ENCODE data around the gene MTHFR.

MTHFR gene

DNA sequence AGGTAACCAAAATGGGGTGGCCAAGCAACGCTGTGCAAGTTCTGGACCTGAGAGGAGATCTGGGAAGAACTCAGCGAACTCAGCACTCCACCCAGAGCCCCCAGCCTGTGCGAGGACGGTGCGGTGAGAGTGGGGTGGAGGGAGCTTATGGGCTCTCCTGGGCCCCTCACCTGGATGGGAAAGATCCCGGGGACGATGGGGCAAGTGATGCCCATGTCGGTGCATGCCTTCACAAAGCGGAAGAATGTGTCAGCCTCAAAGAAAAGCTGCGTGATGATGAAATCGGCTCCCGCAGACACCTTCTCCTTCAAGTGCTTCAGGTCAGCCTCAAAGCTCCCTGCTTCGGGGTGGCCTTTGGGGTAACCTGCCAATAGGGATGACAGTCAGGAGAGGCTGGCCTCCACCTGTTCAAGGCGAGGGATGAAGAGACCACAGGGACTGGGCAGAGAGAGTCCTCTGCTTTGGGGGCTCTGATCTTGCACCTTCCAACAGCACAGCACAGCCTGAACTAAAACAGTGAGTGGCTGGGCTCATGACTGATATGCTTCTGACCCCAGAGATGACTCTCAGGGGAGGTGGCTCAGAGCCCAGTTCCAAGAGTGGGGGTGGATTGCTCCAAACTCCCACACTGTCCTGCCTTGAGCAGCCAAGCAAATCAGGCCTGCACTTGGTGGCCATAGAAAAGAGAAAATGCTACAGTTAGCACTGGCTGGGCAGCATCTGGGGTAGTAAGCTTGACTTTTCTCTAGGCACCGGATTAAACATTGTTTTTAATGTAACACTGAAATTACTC is 9.5 kb downstream of the MTHFR start:
- peak; percentile 28 for DNase-seq

DNA sequence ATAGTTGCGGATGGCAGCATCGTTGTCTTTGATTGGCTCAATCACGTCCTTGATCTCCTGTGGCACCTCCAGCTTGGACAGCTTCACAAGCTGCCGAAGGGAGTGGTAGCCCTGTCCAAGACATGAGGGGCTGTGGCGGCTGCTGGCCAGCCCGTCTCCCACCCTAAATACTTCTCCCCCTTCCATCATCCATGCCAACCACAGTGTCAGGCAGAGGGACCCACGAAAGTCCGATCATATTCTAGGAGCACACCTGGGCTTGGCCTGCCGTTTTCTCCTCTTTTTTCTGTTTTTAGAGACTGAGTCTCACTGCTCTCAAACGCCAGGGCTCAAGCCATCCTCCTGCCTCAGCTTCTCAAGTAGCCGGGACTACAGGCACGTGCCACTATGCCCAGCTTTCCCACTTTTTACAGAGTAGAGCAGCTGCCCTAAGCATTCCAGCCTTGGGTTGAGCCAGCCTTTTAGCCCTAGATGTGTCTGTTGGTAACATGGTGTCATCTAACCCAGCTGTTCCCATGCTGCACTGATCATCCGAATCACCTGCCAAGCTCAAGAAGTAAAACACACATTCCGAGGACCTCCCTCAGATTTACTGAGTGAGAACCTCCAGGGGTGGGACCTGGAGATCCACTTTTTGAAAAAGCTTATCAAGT is 10.4 kb downstream of the MTHFR start:
- no peak for DNase-seq

DNA sequence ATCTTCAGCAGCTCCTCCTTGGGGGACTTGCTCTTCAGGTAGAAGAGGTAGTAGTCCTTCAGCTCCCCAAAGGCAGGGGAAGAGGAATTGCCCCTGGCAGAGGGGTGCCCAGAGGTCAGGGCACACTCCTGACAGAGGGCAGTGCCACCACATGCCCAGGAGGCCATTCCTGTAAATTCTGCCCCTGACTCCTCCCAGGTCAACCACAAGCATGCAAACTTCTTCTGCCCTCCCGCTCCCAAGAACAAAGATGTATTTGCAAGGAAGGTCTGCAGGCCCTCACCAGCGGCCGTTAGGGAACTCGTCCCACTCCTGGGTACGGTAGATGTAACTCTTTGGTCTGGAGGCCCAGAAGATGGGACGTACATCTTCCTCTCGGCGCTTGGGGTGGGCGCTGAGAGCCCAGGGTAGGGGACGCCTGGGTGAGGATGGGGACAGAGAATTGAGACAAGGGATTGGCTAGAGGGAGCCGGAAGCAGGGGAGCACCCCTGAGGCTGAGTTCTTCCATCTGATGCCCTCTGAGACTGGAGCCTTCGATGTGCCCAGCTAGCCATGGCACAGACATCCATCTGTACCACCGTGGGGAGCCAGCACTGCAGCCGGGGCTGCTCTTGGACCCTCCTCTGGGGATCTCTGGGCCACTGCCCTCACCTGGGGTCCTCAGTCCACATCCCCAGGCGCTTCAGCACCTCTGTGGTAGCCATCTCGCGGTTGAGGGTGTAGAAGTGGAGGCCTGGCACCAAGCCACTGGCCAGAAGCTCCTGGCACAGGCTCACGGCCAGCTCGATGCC is 11.1 kb downstream of the MTHFR start:
- no peak for DNase-seq

DNA sequence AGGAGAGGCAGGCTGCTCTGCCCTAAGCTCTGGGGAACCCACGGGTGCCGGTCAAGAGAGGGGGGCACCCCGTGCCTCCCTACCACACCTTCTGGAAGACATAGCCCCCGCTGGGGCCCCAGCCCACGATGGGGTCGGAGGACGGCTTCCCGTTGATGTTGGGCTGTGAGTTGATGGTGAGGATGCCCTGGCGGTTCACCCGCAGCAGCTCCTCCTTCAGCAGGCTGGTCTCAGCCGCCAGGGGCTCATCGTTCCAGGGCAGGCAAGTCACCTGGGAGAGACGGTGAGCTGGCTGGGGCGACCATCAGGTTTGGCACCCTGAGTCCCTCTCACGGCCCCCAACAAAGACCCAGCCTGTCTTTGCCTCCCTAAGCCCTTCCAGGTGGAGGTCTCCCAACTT is 11.9 kb downstream of the MTHFR start:
- no peak for DNase-seq

DNA sequence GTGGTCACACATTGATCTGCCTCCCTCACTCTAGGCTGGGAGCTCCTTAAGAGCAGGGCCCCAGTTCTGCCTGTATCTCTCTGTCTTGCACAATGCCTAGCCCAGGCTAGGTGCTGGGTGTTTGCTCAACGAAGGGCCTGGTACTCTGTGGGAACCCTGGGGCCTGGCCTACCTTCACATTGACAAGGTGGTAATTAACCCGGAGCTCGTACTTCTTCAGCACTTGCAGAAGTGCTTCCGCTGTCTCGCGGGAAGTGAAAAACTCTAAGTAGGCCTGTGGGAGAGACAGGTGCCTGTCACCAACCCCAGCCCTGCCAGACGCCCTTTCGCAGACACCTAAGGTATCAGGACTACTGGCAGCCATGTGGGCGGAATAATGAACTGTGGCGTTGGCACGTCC is 13.7 kb downstream of the MTHFR start:
- DNase-seq: no peak

DNA sequence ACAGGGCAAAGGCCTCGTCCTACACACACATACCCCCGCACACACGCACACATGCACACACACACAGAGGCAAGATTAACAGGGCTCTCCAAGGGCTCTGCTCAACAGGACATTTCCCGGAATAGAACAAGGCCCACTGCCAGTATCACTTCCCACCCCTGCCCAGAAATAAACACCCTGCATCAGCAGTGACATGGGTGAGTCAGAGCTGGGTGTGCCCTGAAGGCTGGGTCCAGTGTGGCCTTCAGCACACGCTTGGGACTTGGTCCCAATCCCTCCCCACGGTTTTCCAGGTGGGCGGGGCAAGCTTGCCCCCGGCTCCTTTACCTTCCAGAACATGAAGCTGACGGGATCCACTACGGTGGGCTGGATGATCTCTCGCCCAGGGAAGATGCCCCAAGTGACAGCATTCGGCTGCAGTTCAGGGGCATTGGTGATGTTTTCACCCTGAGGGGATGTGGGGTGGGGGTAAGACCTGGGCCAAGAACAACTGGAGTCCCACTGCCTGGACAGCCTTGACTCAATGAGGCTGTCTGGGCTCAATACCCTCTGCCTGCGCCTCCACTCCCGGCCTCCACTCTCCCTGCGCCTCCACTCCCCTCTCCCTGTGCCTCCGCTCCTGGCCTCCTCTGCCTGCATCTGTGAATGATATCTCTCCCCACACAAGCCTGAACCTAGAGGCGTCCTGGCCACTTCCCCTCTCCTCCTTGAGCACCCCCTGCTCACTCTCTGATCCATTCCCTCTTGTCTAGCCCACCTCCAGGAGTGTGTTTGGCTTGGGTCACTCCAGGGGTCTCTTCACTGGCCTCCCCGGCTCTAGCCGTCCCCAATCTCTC is 14.7 kb downstream of the MTHFR start:
- peak; percentile 25 for DNase-seq

DNA sequence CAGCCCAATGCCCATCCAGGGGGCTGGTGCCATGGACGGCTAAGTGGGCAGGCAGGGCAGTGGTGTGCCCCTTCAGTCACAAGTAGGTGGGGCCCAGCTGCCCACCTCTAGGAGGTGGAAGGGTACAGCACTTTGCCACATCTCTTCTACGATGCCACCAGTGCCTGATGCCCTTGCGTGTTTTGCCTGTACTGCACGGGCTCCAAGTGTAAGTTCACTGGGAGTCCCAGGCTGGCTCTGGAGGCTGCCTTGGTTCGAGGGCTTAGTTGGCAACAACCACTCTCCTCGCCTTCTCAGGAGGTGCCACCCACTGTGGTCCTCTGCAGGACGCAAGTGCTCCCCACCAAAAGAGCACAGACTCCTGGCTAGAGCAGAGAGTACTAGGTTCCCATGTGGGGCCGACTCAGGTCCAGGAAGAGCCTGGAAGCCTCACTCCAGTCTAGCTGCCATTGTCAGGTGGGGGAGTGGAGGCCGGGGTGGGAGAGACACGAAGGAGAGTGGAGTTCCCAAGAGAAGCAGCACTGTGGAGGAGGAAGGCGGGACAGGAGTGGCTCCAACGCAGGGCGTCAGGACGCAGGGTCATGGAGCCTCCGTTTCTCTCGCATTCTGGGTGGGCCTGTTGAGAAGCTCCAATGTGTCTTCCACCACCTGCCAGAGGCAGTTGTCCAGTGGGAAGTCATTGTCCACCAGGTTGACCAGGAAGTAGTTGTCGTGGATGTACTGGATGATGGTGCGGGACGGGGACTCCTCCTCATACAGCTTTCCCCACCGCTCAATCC is 15.5 kb downstream of the MTHFR start:
- DNase-seq: no peak

DNA sequence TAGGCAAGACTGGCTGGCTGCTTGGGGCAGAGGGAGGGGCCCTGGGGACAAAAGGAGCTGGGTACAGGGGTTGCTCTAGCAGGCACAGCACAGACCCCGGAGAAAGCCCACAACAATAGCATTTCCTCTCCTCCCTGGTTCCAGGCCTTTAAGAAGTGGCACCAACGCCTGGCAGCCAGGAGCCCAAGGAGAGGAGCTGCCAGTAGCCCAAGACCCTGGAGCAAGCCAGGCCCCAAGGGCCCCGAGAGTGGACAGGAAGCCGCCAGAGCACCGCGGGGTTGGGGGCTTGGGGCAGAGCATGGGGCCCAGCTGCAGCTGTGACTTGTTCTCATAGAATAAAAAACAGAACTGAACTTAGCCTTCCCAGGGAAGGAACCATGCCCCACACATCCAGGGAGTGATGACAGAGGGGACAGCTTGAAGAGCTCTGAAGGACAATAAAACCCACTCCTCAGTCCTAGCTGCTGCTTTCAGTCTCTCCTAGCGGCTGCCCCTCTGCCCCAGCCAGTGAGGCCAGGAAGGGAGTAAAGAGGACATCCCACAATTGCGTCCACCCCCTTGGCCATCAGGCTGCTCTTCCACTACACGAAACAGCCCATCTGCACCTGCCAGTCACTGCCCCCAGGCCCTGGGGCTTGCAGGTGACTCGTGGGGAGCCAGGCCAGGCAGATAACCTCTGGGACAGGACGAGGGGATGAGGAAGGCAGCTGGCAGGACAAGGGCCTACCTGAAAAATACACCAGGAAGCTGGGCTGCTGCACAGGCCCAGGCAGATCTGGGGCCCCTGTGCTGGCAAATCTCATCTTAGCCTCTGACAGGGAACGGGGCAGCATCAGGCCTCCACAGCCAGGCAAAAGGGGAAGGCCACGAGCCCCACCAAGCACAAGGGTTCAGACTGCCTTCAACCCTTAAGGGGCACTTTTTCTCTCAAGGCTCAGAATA is 16.4 kb downstream of the MTHFR start:
- DNase-seq: no peak

DNA sequence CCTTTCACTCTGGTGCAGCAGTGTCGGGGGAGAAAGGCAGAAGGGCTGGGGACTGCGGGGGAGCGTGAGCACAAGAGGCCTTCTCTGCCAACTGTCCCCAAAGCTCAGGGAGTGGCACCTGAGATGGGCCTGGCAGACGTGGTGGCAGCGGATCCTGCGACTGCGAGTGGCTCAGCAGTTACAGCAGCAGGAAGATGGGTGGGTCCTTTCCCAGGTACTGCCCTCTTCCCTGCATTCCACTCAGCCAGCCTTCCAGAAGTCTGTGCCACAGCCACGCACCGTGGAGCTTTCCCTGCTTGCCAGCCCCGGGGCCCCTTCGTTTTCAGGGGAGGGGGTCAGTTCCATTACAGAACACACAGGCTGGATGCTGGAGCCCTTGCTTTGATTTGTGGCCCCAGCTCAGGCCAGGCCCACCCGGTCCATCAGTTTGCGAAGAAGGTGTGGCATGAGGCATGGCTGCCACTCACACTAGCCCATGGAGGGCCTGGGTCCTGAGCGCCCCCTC is 17.2 kb downstream of the MTHFR start:
- no peak for DNase-seq

DNA sequence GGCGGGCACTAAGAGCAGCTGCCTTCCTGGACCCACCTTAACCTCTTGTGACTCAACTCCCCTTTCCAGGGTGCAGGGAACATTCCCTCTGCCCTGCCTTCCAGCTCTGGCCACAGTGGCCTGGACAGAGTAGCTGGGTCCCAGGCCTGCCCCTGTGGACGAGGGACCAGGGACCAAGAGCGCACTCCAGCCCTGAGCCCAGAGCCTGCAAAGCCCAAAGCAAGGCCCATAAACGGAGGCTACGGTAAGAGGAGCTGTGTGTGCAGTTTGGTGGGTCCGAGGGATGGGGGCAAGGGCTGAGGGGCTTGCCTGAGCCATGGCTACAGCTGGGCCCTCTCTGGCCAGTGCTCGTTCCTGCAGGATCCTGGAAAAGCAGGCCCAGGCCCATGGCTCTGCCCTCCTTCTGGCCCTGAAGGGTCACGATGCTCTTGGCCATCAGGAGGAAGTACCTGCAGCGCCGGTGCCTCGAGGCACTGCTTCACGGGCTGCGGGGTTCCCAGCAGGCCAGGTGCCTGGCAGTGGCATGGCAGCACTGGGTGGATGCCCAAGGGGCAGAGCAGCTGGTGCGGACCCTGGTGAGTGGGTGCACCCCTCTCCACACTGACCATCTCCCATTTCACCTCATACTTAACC is 17.8 kb downstream of the MTHFR start:
- no peak for DNase-seq

DNA sequence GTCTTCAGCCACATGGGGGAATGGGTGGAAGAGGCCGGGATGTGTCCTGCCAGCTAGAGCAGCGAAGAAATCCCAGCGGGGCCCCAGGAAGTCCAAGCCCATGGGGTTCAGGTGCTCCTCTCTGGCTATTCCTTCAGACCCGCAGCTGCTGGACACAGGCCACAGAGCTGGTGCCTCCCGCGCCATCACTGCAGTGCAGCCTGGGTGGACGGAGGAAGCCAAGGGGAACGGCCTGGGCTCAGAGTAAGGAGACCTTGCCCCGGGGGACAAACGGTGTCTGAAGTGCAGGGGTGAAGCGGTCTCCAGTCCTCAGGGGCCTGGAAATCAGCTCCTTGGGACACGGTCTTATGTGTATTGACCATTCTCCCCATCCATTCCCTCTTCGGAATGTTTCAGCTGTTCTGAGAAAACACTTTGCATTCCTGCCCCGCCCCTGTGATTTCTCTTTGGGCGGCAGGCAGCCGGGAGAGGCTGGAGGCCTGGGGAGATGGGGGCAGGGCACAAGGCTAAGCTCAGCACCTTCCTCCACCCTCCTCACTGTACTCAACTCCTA is 18.4 kb downstream of the MTHFR start:
- no peak for DNase-seq

DNA sequence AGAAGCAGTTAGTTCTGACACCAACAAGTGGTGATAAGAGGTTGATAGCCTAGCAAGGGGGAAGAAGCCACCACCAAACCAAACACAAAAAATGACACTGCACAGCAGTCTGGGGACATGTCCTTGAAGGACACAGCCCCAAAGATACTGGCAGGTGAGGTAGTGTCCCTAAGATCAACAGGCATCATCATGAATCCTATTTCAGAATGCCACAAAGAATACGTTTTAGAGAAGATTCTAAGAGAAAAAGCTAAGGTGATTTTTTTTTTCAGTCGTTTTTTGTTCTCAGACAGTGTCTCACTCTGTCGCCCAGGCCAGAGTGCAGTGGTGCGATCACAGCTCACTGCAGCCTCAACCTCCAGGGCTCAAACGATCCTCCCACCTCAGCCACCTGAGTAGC is 19.6 kb downstream of the MTHFR start:
- DNase-seq: peak; percentile 54

DNA sequence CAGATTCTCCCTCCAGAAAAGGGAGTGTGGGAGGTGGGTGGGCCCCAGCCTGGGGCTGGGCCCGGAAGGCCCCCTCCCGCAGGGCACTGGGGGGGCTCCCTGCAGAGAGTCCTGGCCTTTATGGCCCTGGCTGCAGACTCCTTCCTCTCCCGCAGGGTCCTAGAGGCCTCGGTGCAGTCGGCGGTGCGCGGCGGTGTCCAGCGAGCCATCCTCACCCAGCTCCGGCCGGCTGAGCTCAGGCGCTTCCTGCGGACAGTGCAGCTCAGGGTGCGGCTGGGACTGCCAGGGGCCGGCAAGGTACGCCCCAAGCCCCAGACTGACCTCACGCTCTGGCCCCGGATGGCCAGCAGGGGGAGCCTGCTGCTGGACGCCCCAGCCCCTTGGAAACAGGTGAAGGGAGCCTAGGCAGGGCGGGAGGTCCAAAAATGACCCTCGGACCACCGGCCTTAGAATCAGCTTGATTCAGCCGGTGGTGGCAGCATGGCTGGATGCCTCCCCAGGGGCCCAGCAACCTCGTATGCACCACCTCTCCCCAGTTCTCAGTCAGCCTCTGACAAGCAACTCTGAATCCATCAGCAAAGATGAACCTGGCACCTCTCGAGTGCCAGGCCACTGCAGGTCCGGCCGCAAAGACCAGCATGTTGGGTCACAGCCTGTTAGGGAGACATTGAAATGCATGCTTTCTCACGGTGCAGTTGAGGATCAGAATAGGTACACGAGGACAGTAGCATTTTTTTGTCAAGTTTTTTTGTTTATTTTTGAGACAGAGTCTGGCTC is 20.6 kb downstream of the MTHFR start:
- peak; percentile 65 for DNase-seq

DNA sequence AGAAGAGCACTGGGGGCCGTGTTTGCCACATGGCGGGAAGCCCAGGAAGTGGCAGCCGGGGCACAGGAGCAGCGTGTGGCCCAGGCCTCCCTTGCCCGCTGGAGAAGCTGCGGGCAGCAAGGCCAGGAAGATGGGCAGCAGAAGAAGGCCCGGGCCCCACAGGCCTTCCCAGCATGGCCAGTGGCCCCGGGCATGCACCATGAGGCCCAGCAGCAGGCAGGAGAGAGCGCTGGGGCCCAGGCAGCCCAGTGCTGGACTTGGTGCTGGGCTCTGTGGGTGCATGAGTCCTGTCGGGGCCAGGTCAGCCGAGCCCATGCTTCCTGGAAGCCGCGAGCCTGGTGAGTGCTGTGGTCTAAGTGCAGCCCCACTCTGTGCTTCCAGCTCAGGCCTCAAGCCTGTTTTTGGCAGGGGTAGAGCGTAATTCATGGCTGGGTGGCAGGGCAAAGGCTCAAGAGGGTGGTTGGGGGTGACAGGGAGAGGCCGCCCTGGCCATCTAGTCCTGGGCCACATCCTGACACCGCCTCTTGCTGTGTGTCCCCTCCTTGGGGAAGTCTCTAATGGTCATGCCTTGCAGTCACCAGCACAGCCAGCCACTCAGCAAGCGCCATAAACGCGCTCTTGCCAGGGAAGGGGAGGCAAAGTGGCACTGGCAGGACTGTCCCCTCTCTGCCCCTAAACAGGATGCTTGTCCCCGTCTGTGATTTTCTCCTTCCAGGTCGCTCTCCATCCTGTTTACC is 21.3 kb downstream of the MTHFR start:
- no peak for DNase-seq

DNA sequence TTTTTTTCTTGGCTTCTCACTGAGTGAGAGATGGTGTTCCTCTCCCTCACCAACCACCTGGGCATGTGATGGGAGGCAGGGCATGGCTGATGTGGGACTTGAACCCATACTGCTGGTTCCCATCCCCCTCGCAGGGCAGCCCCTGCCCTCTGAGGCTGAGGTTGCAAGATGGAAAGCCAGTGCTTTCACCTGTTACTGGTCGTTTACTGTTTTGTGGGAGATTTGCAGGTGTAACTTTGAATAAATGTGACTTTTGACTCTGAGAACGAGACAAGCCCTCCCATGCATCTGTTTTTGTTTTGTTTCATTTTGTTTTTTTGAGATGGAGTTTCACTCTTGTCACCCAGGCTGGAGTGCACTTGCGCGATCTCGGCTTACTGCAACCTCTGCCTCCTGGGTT is 22.2 kb downstream of the MTHFR start:
- DNase-seq: no peak

DNA sequence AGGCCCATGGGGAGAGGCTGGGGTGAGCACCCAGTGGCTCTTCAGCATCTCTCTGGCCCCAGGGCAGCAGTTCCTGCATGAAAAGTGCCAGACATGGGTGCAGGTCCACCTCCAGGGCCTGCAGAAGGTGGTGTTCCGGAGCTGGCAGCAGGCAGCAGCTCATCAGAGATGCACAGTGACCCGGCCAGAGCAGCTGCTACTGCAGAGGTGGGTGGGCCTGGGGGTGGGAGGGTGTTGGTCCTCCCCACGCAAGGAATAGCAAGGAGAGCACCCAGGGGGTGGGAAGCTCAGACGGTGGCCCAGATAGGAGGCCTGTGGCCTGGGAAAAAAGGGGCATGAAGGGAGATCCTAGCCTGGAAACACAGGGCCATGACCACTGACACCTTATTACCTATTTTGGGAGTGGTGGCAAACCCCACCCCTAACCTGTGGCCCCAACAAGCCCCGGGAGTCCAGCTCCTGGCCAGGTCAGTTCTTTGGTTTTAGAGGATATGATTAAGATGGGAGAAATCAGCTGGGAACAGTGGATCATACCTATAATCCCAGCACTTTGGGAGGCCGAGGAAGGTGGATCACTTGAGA is 23.5 kb downstream of the MTHFR start:
- no peak for DNase-seq

DNA sequence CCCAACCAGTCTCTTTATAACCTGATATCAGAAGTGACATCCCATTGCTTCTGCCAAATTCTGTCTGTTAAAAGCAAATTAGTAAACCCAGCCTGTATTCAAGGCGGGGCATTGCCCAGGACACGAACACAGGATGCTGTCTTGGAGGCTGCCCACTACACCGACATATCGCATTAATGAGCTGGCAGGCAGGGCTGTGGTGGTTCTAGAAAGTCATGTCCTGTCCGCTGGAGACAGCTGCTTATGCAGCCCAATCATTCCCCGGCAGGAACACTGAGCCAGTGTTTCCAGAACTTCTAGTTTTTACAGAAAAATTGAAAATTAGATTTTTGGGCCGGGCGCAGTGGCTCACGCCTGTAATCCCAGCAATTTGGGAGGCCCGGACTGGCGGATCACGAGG is 24.5 kb downstream of the MTHFR start:
- DNase-seq: no peak
